Measurements from ENCODE around the gene HSDL2.
A peak's percentile ranks its signal among the peaks of the same experiment; 100 is the strongest.

The HSDL2 gene

GRCh38 chr9:112446526-112446925 is 66.6 kb downstream of the HSDL2 start:
- no peak for DNase-seq (ENCODE audit: low read depth)

GRCh38 chr9:112447283-112447761 is 67.4 kb downstream of the HSDL2 start:
- DNase-seq (ENCODE audit: low read depth) = no peak

- no peak for DNase-seq (ENCODE audit: low read depth)
Measured at GRCh38 chr9:112462855-112463254, 82.9 kb downstream of the HSDL2 start.

- DNase-seq (ENCODE audit: low read depth) = no peak
Measured at GRCh38 chr9:112465352-112465751, 85.4 kb downstream of the HSDL2 start.

GRCh38 chr9:112472996-112473395 is 93.1 kb downstream of the HSDL2 start:
- no peak for DNase-seq (ENCODE audit: low read depth)

- DNase-seq (ENCODE audit: low read depth) = no peak
Measured at GRCh38 chr9:112473986-112474385, 94.1 kb downstream of the HSDL2 start.

GRCh38 chr9:112475318-112475717 is 95.4 kb downstream of the HSDL2 start:
- DNase-seq (ENCODE audit: low read depth) = no peak

GRCh38 chr9:112477330-112477729 is 97.4 kb downstream of the HSDL2 start:
- no peak for DNase-seq (ENCODE audit: low read depth)

- DNase-seq (ENCODE audit: low read depth) = no peak
Measured at GRCh38 chr9:112479221-112479620, 99.3 kb downstream of the HSDL2 start.

- no peak for DNase-seq (ENCODE audit: low read depth)
Measured at GRCh38 chr9:112484607-112485006, 104.7 kb downstream of the HSDL2 start.

GRCh38 chr9:112485574-112485973 is 105.7 kb downstream of the HSDL2 start:
- no peak for DNase-seq (ENCODE audit: low read depth)

GRCh38 chr9:112486221-112487007 is 106.5 kb downstream of the HSDL2 start, which contains the start of gene KIAA1958:
Gene KIAA1958 (plus strand): TSS chr9:112486827. CDS start chr9:112574081, 87,254 bp downstream.
- peak; percentile 73 for DNase-seq (ENCODE audit: low read depth)

- peak; percentile 20 for DNase-seq (ENCODE audit: low read depth)
Measured at GRCh38 chr9:112487008-112487798, 107.3 kb downstream of the HSDL2 start.

- no peak for DNase-seq (ENCODE audit: low read depth)
Measured at GRCh38 chr9:112487799-112488340, 108.0 kb downstream of the HSDL2 start.

- DNase-seq (ENCODE audit: low read depth) = no peak
Measured at GRCh38 chr9:112489039-112489546, 109.2 kb downstream of the HSDL2 start.

- DNase-seq (ENCODE audit: low read depth) = no peak
Measured at GRCh38 chr9:112489876-112490666, 110.2 kb downstream of the HSDL2 start.

- no peak for DNase-seq (ENCODE audit: low read depth)
Measured at GRCh38 chr9:112493393-112494137, 113.7 kb downstream of the HSDL2 start.

GRCh38 chr9:112494153-112494552 is 114.2 kb downstream of the HSDL2 start:
- no peak for DNase-seq (ENCODE audit: low read depth)

- no peak for DNase-seq (ENCODE audit: low read depth)
Measured at GRCh38 chr9:112495614-112496013, 115.7 kb downstream of the HSDL2 start.

- DNase-seq (ENCODE audit: low read depth) = no peak
Measured at GRCh38 chr9:112496074-112496722, 116.3 kb downstream of the HSDL2 start.
